WTC11 (cell line): ENCODE results near the gene SUCLA2. TPM values are rescaled to one million over a fixed set of nuclear protein-coding genes. Genes with fewer than 3 reads are reported as not detected.

Experiments
- total RNA-seq: library from RNA; stranded (reverse); gene quantifications from 3 replicates; pipeline ENCODE4 v1.2.3, GENCODE V29; 2021

SUCLA2 gene
- total RNA-seq, 1 experiment from 2014 or later = 66.8 TPM

Other genes with a start within 250 kb of the SUCLA2 start
- gene NUDT15, start 36.5 kb upstream of the SUCLA2 start, total RNA-seq = 42.8 to 48.8 TPM (median 45.6 TPM) in 3 replicates
- 36.9 to 48.1 TPM (median 43.2 TPM) in 3 replicates for gene MED4, start 93.8 kb upstream of the SUCLA2 start, total RNA-seq
- gene ITM2B, start 231.9 kb upstream of the SUCLA2 start, total RNA-seq = 177 to 186 TPM (median 178 TPM) in 3 replicates